ENCODE results near the gene C6orf136. TPM values are rescaled to one million over a fixed set of nuclear protein-coding genes. Genes with fewer than 3 reads are reported as not detected.

C6orf136 gene
- total and polyA plus RNA-seq, 9 of the 15 experiments (the other 6 are each of a cell fraction or from before 2014, with no cell fraction given), result 14.1 to 63.1 (median 18.4) TPM

GRCh38 chr6:30687659-30688431, 40.9 kb downstream of the C6orf136 start (continued):
- TF ChIP-seq FOXP4 (CRISPR knock-in tag; IDR thresholded peaks at IDR 0.05; ENCODE audit: borderline replicate concordance) (0 out of 2 replicates have a peak, but pooled peaks have one; percentile 2), ZNF253 (CRISPR knock-in tag; conservative IDR thresholded peaks at IDR 0.05) (no peak), ZNF384 (IDR thresholded peaks at IDR 0.05; ENCODE audit: low read depth, low read length) (no peak), THAP12 (CRISPR knock-in tag; IDR thresholded peaks at IDR 0.05) (no peak), E2F6 (IDR thresholded peaks at IDR 0.05; ENCODE audit: borderline replicate concordance in 1 of 2, extremely low read depth in 1 of 2, insufficient read depth in 1 of 2, insufficient read length in 1 of 2, low read depth in 1 of 2, low read length in 1 of 2, poor library complexity in 1 of 2, severe bottlenecking in 1 of 2) (peak in 1 of 2 experiments; percentile 7), YY1 (IDR thresholded peaks at IDR 0.05; ENCODE audit: borderline replicate concordance in 1 of 3, control insufficient read depth in 1 of 3, extremely low read depth in 1 of 3, insufficient read depth in 3 of 3, insufficient read length in 1 of 3, insufficient replicate concordance in 2 of 3, low read depth in 1 of 3, low read length in 2 of 3) (no peak), YBX1 (IDR thresholded peaks at IDR 0.05) (no peak), ZFP36 (IDR thresholded peaks at IDR 0.05; ENCODE audit: low read depth, low read length, partially characterized antibody) (no peak), ZNF143 (CRISPR knock-in tag; IDR thresholded peaks at IDR 0.05) (no peak), SMARCA5 (IDR thresholded peaks at IDR 0.05) (no peak), ZNF133 (CRISPR knock-in tag; IDR thresholded peaks at IDR 0.05) (no peak), RHOXF2B (CRISPR knock-in tag; conservative IDR thresholded peaks at IDR 0.05) (no peak), ZNF766 (CRISPR knock-in tag; conservative IDR thresholded peaks at IDR 0.05) (0 out of 2 replicates have a peak, but pooled peaks have one; percentile 5)

All from K562 (cell line).